Endothelial cell (in vitro differentiated cells): Measurements from ENCODE around the gene FLT1. TPM values are rescaled to one million over a fixed set of nuclear protein-coding genes. Genes with fewer than 3 reads are reported as not detected.

Source experiments
- DNase-seq: peaks from one replicate; pipeline ENCODE4 v3.0.0; 2021; ENCODE audit warnings: low spot score
- H3K27ac Mint-ChIP-seq: one replicate; pipeline ENCODE4 v1.8.0; 2021; ENCODE audit warnings: mixed read lengths, inconsistent platforms; ENCODE audit not compliant: unreplicated experiment
- H3K27me3 Mint-ChIP-seq: one replicate; pipeline ENCODE4 v1.8.0; 2021; ENCODE audit warnings: mild to moderate bottlenecking, moderate library complexity, mixed read lengths, inconsistent platforms; ENCODE audit not compliant: unreplicated experiment
- H3K36me3 Mint-ChIP-seq: one replicate; pipeline ENCODE4 v1.8.0; 2021; ENCODE audit warnings: mild to moderate bottlenecking, low read depth, mixed read lengths, inconsistent platforms; ENCODE audit not compliant: unreplicated experiment
- H3K4me1 Mint-ChIP-seq: one replicate; pipeline ENCODE4 v1.8.0; 2021; ENCODE audit warnings: mild to moderate bottlenecking, mixed read lengths, inconsistent platforms; ENCODE audit not compliant: unreplicated experiment
- H3K4me3 Mint-ChIP-seq: one replicate; pipeline ENCODE4 v1.8.0; 2021; ENCODE audit warnings: mild to moderate bottlenecking, mixed read lengths, inconsistent platforms; ENCODE audit not compliant: unreplicated experiment
- H3K9me3 Mint-ChIP-seq: one replicate; pipeline ENCODE4 v1.8.0; 2021; ENCODE audit warnings: mixed read lengths, inconsistent platforms; ENCODE audit not compliant: unreplicated experiment
- long read RNA-seq: library from polyadenylated mRNA; unstranded; transcript quantifications from one replicate; pipeline ENCODE4 v2.0.0, GENCODE V29; 2020; ENCODE audit not compliant: unreplicated experiment
- total RNA-seq: library from RNA; stranded (reverse); fragmentation: NEBNext Ultra II Directional; extraction: Animal tissue kit (Norgen Biotek cat#: 25700); gene quantifications from one replicate; pipeline ENCODE4 v1.2.1, GENCODE V29; 2021; ENCODE audit not compliant: unreplicated experiment
- TF ChIP-seq, protein P1 (sequence below): fragments of 200-600 bp; sonication (generic); IDR thresholded peaks from one replicate; pipeline ENCODE4 v1.5.0; 2021; ENCODE audit warnings: antibody characterized with exemption; ENCODE audit not compliant: unreplicated experiment

Gene FLT1, protein sequence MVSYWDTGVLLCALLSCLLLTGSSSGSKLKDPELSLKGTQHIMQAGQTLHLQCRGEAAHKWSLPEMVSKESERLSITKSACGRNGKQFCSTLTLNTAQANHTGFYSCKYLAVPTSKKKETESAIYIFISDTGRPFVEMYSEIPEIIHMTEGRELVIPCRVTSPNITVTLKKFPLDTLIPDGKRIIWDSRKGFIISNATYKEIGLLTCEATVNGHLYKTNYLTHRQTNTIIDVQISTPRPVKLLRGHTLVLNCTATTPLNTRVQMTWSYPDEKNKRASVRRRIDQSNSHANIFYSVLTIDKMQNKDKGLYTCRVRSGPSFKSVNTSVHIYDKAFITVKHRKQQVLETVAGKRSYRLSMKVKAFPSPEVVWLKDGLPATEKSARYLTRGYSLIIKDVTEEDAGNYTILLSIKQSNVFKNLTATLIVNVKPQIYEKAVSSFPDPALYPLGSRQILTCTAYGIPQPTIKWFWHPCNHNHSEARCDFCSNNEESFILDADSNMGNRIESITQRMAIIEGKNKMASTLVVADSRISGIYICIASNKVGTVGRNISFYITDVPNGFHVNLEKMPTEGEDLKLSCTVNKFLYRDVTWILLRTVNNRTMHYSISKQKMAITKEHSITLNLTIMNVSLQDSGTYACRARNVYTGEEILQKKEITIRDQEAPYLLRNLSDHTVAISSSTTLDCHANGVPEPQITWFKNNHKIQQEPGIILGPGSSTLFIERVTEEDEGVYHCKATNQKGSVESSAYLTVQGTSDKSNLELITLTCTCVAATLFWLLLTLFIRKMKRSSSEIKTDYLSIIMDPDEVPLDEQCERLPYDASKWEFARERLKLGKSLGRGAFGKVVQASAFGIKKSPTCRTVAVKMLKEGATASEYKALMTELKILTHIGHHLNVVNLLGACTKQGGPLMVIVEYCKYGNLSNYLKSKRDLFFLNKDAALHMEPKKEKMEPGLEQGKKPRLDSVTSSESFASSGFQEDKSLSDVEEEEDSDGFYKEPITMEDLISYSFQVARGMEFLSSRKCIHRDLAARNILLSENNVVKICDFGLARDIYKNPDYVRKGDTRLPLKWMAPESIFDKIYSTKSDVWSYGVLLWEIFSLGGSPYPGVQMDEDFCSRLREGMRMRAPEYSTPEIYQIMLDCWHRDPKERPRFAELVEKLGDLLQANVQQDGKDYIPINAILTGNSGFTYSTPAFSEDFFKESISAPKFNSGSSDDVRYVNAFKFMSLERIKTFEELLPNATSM (N-terminal part only)
- total RNA-seq = 759 TPM
- long read RNA-seq, full-length matches to known transcripts = 102 of 162 reads
- long read RNA-seq, partial matches to known transcripts = 27 of 162 reads
- long read RNA-seq, other reads (novel, unspliced or antisense) = 33 of 162 reads

DNA sequence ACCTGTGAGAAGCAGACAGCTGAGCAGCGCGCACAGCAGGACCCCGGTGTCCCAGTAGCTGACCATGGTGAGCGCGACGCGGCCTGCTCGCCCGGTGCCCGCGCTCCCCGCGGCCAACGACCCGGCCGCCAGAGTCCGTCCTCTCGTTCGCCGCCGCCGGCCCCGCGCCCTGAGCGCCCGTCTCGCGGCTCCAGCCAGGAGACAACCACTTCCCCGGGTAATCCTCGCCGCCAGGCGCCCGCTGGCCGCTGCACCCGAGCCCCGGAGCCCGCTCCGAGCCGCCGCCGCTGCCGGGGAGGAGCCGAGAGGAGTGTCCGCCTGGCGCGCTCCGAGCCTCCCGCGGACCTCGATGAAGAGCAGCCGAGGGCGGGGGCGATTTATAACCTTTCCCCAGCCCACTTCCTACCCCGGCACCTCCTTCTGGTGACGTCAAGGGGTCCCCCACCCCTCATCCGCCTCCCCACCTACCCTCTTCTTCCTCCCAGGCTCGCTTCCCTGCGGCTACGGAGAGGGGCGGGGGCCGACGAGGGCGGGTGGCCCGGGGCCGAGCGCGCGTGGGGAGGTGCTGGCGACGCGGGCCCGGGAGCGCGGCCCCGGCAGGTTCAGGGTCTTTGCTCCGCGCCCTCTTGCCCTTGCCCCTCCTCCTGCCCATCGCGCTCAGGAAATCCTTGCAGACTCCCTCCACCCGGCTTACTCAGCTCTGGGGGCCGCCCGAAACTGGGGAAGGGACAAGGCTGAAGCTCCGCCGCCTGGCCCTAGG lies at the start of gene FLT1:
TSS of gene FLT1 (minus strand) at position 351 of the 760 bp plus-strand sequence. CDS start at position 66, 285 bp downstream.
- Mint-ChIP-seq H3K4me1 (peaks cover 61% of the 10 kb centered on the region), H3K9me3 (no peaks in the 10 kb centered on the region), H3K36me3 (peaks cover 38% of the 10 kb centered on the region), H3K27ac (peak within 1 kb of the TSS; percentile 93), H3K27me3 (peaks cover 20% of the 10 kb centered on the region), H3K4me3 (peak within 1 kb of the TSS; percentile 99)
- peak; percentile 96 for DNase-seq
- TF ChIP-seq, protein P1, sequence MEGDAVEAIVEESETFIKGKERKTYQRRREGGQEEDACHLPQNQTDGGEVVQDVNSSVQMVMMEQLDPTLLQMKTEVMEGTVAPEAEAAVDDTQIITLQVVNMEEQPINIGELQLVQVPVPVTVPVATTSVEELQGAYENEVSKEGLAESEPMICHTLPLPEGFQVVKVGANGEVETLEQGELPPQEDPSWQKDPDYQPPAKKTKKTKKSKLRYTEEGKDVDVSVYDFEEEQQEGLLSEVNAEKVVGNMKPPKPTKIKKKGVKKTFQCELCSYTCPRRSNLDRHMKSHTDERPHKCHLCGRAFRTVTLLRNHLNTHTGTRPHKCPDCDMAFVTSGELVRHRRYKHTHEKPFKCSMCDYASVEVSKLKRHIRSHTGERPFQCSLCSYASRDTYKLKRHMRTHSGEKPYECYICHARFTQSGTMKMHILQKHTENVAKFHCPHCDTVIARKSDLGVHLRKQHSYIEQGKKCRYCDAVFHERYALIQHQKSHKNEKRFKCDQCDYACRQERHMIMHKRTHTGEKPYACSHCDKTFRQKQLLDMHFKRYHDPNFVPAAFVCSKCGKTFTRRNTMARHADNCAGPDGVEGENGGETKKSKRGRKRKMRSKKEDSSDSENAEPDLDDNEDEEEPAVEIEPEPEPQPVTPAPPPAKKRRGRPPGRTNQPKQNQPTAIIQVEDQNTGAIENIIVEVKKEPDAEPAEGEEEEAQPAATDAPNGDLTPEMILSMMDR = no peak

DNA sequence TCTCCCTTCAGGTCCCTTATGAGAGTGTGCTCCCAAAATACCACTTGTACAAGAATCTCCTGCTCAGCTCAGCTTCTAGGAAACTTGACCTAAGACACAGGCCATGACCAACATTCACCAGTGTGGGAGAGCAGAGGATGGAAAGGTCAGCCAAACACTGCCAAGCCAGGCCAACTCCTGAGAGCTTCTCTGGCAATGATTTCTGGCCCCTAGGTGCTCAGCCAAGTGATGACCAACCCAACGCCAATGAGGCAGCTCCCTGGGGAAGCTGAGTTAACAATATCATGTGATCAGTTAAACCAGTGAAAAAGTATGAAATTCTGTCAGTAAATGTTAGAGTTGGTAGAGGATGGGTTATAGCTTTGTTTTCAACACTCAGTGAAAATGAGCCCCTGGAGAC lies 49.1 kb upstream of the FLT1 start:
- Mint-ChIP-seq H3K27ac (no peak overlapping the region), H3K36me3 (peaks cover 13% of the 10 kb centered on the region), H3K4me1 (peaks cover 15% of the 10 kb centered on the region), H3K9me3 (no peaks in the 10 kb centered on the region), H3K4me3 (peak overlapping the region; percentile 5), H3K27me3 (peaks cover 14% of the 10 kb centered on the region)
- no peak for DNase-seq
- TF ChIP-seq, protein P1 = no peak

DNA sequence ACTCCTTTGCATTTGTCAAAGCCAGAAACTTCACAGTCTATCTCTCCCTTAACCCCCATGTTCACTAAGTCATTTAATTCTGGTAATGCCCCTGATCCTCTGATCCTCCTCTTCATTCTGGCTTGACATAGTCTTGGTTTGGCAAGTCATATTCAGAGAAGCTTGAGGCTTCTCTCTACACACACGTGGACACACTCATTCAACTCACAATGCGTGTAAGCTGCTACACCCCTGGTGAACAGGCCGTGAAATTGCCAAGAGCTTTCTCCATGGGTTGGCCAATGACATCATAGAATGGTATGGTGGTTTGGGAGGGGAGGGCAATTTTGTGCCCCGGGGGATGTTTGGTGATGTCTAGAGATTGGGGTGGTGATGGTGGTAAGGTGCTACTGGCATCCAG lies 47.9 kb upstream of the FLT1 start:
- H3K27me3 Mint-ChIP-seq = peaks cover 19% of the 10 kb centered on the region
- TF ChIP-seq, protein P1 = no peak
- no peak overlapping the region for H3K27ac Mint-ChIP-seq
- H3K4me3 Mint-ChIP-seq = no peak overlapping the region
- no peak for DNase-seq
- peaks cover 13% of the 10 kb centered on the region for H3K36me3 Mint-ChIP-seq
- peaks cover 10% of the 10 kb centered on the region for H3K4me1 Mint-ChIP-seq
- H3K9me3 Mint-ChIP-seq = no peaks in the 10 kb centered on the region

DNA sequence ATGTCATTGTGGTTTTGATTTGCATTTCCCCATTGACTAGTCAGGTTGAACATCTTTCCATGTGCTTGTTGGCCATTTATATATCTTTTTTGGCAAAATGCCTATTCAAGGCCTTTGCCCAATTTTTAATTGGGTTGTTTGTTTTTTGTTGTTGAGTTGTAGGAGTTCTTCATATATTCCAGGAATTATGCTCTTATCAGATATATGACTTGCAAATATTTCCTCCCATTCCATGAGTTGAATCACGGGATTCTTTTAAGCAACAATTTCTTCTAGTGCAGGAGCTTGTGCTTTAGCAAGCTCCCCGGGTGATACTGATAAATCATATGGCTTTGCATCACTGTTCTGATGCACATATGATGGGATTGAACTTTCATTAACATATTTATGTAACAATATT lies 47.0 kb upstream of the FLT1 start:
- Mint-ChIP-seq H3K36me3 (peaks cover 13% of the 10 kb centered on the region), H3K27me3 (peaks cover 16% of the 10 kb centered on the region), H3K27ac (no peak overlapping the region), H3K4me1 (peaks cover 4% of the 10 kb centered on the region), H3K9me3 (no peaks in the 10 kb centered on the region), H3K4me3 (no peak overlapping the region)
- TF ChIP-seq, protein P1 = no peak
- DNase-seq = no peak
